ENCODE measurements around the gene SH3BP5. TPM values are rescaled to one million over a fixed set of nuclear protein-coding genes. Genes with fewer than 3 reads are reported as not detected.
"Not testable (repeated sequence)": the region's sequence is repeated elsewhere in the genome, so short reads cannot be mapped to it uniquely, and the experiment has no call there.

SH3BP5 gene
- total RNA-seq, 1 donor from 2014 or later = 41.1 TPM

DNA sequence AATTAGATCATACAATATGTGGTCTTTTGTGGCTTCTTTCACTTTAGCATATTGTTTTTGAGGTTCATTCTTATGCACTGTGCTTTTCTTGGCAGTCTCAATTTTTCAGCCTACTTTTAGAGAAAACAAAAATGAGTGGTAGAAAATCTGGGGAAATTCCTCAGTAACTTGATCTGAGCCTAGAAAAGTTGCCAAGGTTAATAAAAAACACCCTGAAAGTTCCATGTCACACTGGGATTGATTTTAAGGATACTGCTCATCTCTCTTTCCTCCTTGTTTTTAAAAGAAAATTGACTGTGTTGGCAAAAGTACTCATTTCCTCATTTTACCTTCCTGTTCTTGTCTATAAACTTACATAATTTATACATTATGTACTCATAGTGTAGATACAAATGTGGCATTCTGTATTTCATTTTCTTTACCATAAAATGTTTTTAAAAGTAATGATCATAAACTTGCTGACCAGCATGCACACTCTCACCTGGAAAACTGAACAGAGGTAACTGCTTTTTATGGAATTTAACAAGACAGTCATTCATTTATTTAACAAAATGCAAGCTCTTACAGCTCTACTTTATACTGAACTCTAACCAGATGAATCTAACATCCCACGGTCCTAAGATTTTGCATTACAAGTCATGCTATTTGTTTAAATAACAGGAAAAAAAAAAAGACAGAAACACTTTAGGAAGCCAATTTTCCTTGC, 28.6 kb upstream of the SH3BP5 start:
- no peak for DNase-seq (ENCODE audit: low spot score)
- peaks cover 4% of the 10 kb centered on the region for H3K27me3 Mint-ChIP-seq (ENCODE audit: unreplicated experiment)
- H3K9me3 Mint-ChIP-seq (ENCODE audit: unreplicated experiment) = no peaks in the 10 kb centered on the region
- peaks cover 9% of the 10 kb centered on the region for H3K4me1 Mint-ChIP-seq (ENCODE audit: unreplicated experiment)
- TF ChIP-seq CTCF (IDR thresholded peaks at IDR 0.05; ENCODE audit: unreplicated experiment) = no peak
- no peak overlapping the region for H3K27ac Mint-ChIP-seq (ENCODE audit: unreplicated experiment)
- no peaks in the 10 kb centered on the region for H3K36me3 Mint-ChIP-seq (ENCODE audit: low read depth, unreplicated experiment)
- no peak overlapping the region for H3K4me3 Mint-ChIP-seq (ENCODE audit: unreplicated experiment)

DNA sequence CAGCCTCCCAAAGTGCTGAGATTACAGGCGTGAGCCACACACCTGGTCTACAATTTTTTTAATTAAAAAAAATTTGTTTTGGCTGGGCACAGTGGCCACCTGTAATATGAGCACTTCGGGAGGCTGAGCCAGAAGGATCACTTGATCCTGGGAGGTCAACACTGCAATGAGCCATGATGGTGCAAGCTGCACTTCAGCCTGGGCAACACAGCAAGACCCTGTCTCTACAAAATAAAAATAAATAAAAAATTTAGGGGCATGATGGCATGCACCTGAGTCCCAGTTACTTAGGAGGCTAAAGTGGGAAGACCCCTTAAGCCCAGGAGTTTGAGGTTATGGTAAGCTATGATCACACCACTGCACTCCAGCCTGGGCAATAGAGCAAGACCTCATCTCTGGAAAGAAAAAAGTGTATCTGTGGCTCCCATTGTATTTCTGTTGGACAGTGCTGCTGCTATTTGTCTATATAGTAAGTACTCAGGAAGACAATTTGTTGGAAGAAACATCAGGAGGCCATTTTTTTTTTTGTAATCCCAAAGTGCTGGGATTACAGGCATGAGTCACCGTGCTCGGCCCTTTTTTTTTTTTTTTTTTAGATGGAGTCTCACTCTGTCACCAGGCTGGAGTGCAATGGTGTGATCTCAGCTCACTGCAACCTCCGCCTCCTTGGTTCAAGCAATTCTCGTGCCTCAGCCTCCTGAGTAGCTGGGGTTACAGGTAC, 27.5 kb upstream of the SH3BP5 start:
- no peaks in the 10 kb centered on the region for H3K36me3 Mint-ChIP-seq (ENCODE audit: low read depth, unreplicated experiment)
- no peaks in the 10 kb centered on the region for H3K9me3 Mint-ChIP-seq (ENCODE audit: unreplicated experiment)
- H3K4me1 Mint-ChIP-seq (ENCODE audit: unreplicated experiment) = peaks cover 11% of the 10 kb centered on the region
- peaks cover 4% of the 10 kb centered on the region for H3K27me3 Mint-ChIP-seq (ENCODE audit: unreplicated experiment)
- TF ChIP-seq CTCF (IDR thresholded peaks at IDR 0.05; ENCODE audit: unreplicated experiment) = no peak
- no peak for DNase-seq (ENCODE audit: low spot score)
- H3K27ac Mint-ChIP-seq (ENCODE audit: unreplicated experiment) = no peak overlapping the region
- H3K4me3 Mint-ChIP-seq (ENCODE audit: unreplicated experiment) = no peak overlapping the region

DNA sequence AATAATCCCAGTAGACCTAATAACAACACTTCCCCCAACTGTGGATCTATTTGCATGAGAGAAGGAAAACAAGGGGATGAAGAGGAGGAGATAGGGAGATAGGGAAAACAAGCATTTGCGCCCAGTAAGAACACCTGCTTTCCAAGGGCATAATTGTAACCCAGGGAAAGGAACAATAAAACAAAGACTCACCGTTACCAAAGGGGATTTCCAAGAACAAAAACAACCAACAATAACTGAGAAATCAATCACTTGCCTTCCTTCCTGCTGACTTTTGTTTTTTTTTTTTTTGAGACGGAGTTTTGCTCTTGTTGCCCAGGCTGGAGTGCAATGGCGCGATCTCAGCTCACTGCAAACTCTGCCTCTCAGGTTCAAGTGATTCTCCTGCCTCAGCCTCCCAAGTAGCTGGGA, 24.3 kb upstream of the SH3BP5 start:
- H3K4me1 Mint-ChIP-seq (ENCODE audit: unreplicated experiment) = peaks cover 11% of the 10 kb centered on the region
- not testable (repeated sequence) for DNase-seq (ENCODE audit: low spot score); H3K9me3 Mint-ChIP-seq (ENCODE audit: unreplicated experiment); H3K27me3 Mint-ChIP-seq (ENCODE audit: unreplicated experiment); H3K27ac Mint-ChIP-seq (ENCODE audit: unreplicated experiment); H3K36me3 Mint-ChIP-seq (ENCODE audit: low read depth, unreplicated experiment); H3K4me3 Mint-ChIP-seq (ENCODE audit: unreplicated experiment)

- Mint-ChIP-seq H3K36me3 (ENCODE audit: low read depth, unreplicated experiment) (no peaks in the 10 kb centered on the region), H3K27me3 (ENCODE audit: unreplicated experiment) (peaks cover 3% of the 10 kb centered on the region), H3K27ac (ENCODE audit: unreplicated experiment) (no peak overlapping the region), H3K9me3 (ENCODE audit: unreplicated experiment) (no peaks in the 10 kb centered on the region), H3K4me3 (ENCODE audit: unreplicated experiment) (no peak overlapping the region), H3K4me1 (ENCODE audit: unreplicated experiment) (peaks cover 11% of the 10 kb centered on the region)
- no peak for DNase-seq (ENCODE audit: low spot score)
- TF ChIP-seq CTCF (IDR thresholded peaks at IDR 0.05; ENCODE audit: unreplicated experiment) = no peak
Observed at GRCh38 chr3:15356176-15356575, 23.8 kb upstream of the SH3BP5 start.

DNA sequence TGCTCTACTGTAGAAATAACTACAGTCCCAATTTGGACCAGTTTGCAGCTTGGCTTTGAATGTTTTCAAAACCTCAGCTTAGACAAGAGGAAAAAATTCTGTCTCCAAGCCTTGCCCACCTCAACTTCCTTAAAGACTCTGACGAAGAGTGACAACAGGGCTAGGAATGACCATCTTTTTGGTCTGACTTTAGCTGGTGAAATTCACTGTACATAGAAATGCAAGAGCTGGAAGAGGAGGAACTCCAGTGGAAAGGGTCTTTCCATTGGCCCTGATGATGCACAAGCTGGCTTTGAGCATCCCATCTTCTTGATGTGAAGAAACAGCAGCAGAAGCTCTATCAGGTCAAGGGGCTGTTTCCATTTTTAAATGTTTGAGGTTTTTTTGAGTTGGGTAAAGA, 22.7 kb upstream of the SH3BP5 start:
- Mint-ChIP-seq H3K27me3 (ENCODE audit: unreplicated experiment) (peaks cover 3% of the 10 kb centered on the region), H3K36me3 (ENCODE audit: low read depth, unreplicated experiment) (no peaks in the 10 kb centered on the region), H3K4me1 (ENCODE audit: unreplicated experiment) (peaks cover 11% of the 10 kb centered on the region), H3K27ac (ENCODE audit: unreplicated experiment) (no peak overlapping the region), H3K9me3 (ENCODE audit: unreplicated experiment) (no peaks in the 10 kb centered on the region), H3K4me3 (ENCODE audit: unreplicated experiment) (no peak overlapping the region)
- TF ChIP-seq CTCF (IDR thresholded peaks at IDR 0.05; ENCODE audit: unreplicated experiment) = no peak
- DNase-seq (ENCODE audit: low spot score) = no peak
